Spleen (tissue), 11 donors: Measurements from ENCODE around the gene CD38. TPM values are rescaled to one million over a fixed set of nuclear protein-coding genes. Genes with fewer than 3 reads are reported as not detected.

Experiments used
- DNase-seq: peaks from one replicate; pipeline ENCODE4 v3.0.0-alpha.2; 2020
- H3K27ac ChIP-seq, 8 donors: fragments of 200-600 bp; sonication (generic) in 7 of 8; 1 replicate in 4 of 8; 2 replicates in 4 of 8; pipeline versions ENCODE4 v1.5.0 to v1.8.0; 2016 to 2021; ENCODE audit warnings: inconsistent platforms in 4 of 8, mild to moderate bottlenecking in 4 of 8, moderate library complexity in 1 of 8
- H3K27me3 ChIP-seq, 7 donors: fragments of 200-600 bp; sonication (generic) in 6 of 7; replicated peaks in 1 of 7; 1 replicate in 4 of 7; 2 replicates in 3 of 7; pipeline versions ENCODE4 v1.5.0 to v1.8.0; 2016 to 2021; ENCODE audit warnings: inconsistent platforms in 3 of 7, mild to moderate bottlenecking in 1 of 7
- H3K36me3 ChIP-seq, 6 donors: fragments of 200-600 bp; sonication (generic) in 5 of 6; 1 replicate in 4 of 6; 2 replicates in 2 of 6; pipeline versions ENCODE4 v1.5.0 to v1.8.0; 2016 to 2021; ENCODE audit warnings: inconsistent platforms in 2 of 6
- H3K4me1 ChIP-seq, 6 donors: fragments of 200-600 bp; sonication (generic) in 5 of 6; 1 replicate in 3 of 6; 2 replicates in 3 of 6; pipeline versions ENCODE4 v1.5.0 to v1.8.0; 2016 to 2021; ENCODE audit warnings: inconsistent platforms in 3 of 6
- H3K4me3 ChIP-seq, 8 donors: fragments of 200-600 bp; sonication (generic) in 7 of 8; 1 replicate in 4 of 8; 2 replicates in 4 of 8; pipeline versions ENCODE4 v1.5.0 to v1.8.0; 2016 to 2021; ENCODE audit warnings: inconsistent platforms in 4 of 8, mild to moderate bottlenecking in 4 of 8, moderate library complexity in 2 of 8
- H3K9me3 ChIP-seq, 8 donors: fragments of 200-600 bp; sonication (generic) in 7 of 8; 1 replicate in 4 of 8; 2 replicates in 4 of 8; pipeline versions ENCODE4 v1.5.0 to v1.8.0; 2016 to 2021; ENCODE audit warnings: inconsistent platforms in 4 of 8
- POLR2A ChIP-seq, 3 donors: fragments of 450-650 bp; IDR thresholded peaks; one replicate each; pipeline ENCODE4 v1.5.1; 2017; ENCODE audit warnings: antibody characterized with exemption in 3 of 3, mild to moderate bottlenecking in 1 of 3
- POLR2AphosphoS5 ChIP-seq, 3 donors: sonication (generic); formaldehyde crosslinking; IDR thresholded peaks; one replicate each; pipeline ENCODE4 v1.5.1; 2017; ENCODE audit warnings: antibody characterized with exemption in 3 of 3
- WGBS, 5 donors: extraction: QIAGEN DNeasy Blood & Tissue Kit in 3 of 5; methylation state at CpG; one replicate each; pipeline versions ENCODE4 v1.1.5 to v1.1.7; 2013 to 2018; 5-methylcytosine and 5-hydroxymethylcytosine counted together
- intact Hi-C: fragments of 100-400 bp; cut with DNase I; formaldehyde crosslinking; loops from one replicate; pipeline ENCODE4 v1.15.0; 2023; ENCODE audit warnings: low total_unique reads
- polyA plus RNA-seq, 3 donors: library from polyadenylated mRNA; stranded (reverse); fragments of 200-250 nt; gene quantifications; one replicate each; pipeline ENCODE4 v1.2.1, GENCODE V29; 2013
- total RNA-seq, 7 donors: library from RNA; depleted of rRNA in 3 of 7; stranded (reverse); fragments of >200 nt in 3 of 7; fragmentation: NEBNext Ultra II Directional in 4 of 7; extraction: Animal tissue kit (Norgen Biotek cat#: 25700) in 4 of 7; gene quantifications; one replicate each; pipeline versions ENCODE4 v1.1.0 to v1.2.1, GENCODE V29; 2016 to 2021
- TF ChIP-seq, protein P1 (sequence below), 11 experiments: fragments of 200-600 bp in 7 of 11; fragments of 450-650 bp in 4 of 11; sonication (generic) in 4 of 11; IDR thresholded peaks in 8 of 11; conservative IDR thresholded peaks in 3 of 11; 1 replicate in 7 of 11; 2 replicates in 4 of 11; pipeline versions ENCODE4 v1.4.0 to v1.8.0; 2016 to 2021; ENCODE audit warnings: antibody characterized with exemption in 11 of 11, inconsistent platforms in 4 of 11, mild to moderate bottlenecking in 1 of 11
- donor health status: healthy with polysubstance abuse.
- donor health status: DM: no; HTN: no; CAD: no; lungs with moderate emphysema.
- donor health status: DM: no; HTN: no; CAD: no.
- donor health status: Bipolar disorder and iron deficiency.
- donor health status: healthy.
- donor health status: DM: no; HTN: no; CAD: no.
- donor health status: DM: yes; HTN: yes; CAD: no.

Gene CD38
- total and polyA plus RNA-seq, 10 donors: 4.9 to 92.9 (median 54.4) TPM

DNA sequence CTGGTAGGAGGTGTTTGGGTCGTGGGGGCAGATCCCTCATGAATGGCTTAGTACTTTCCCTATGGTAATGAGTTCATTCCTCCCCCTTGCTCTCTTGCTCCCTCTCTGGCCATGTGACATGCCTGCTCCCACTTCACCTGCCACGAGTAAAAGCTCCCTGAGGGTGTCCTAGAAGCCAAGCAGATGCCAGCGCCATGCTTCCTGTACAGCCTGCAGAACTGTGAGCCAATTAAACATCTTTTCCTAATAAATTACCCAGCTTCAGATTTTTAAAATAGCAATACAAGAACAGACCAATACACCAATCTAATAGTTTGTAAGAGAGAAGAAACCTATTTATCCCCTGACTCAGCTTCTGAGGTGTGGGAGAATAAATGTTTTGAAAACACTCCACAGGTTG lies 99.9 kb downstream of the CD38 start:
- intact Hi-C loops: loop anchor here (5.0 kb wide), 1 partner anchor 146 kb away; no protein-coding TSS in a partner anchor
- H3K27ac ChIP-seq: no peak overlapping the region
- no peaks in the 10 kb centered on the region for H3K36me3 ChIP-seq
- peaks cover 0 to 8% (median 3%) of the 10 kb centered on the region in 8 donors for H3K9me3 ChIP-seq
- H3K4me1 ChIP-seq: peaks cover 0 to 4% (median 0%) of the 10 kb centered on the region in 6 donors
- no peak overlapping the region for H3K4me3 ChIP-seq
- TF ChIP-seq, protein P1, sequence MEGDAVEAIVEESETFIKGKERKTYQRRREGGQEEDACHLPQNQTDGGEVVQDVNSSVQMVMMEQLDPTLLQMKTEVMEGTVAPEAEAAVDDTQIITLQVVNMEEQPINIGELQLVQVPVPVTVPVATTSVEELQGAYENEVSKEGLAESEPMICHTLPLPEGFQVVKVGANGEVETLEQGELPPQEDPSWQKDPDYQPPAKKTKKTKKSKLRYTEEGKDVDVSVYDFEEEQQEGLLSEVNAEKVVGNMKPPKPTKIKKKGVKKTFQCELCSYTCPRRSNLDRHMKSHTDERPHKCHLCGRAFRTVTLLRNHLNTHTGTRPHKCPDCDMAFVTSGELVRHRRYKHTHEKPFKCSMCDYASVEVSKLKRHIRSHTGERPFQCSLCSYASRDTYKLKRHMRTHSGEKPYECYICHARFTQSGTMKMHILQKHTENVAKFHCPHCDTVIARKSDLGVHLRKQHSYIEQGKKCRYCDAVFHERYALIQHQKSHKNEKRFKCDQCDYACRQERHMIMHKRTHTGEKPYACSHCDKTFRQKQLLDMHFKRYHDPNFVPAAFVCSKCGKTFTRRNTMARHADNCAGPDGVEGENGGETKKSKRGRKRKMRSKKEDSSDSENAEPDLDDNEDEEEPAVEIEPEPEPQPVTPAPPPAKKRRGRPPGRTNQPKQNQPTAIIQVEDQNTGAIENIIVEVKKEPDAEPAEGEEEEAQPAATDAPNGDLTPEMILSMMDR (IDR thresholded peaks at IDR 0.05 in 8 of 11, conservative IDR thresholded peaks at IDR 0.05 in 3 of 11): no peak
- TF ChIP-seq POLR2AphosphoS5 (IDR thresholded peaks at IDR 0.05) (no peak), POLR2A (IDR thresholded peaks at IDR 0.05) (no peak)
- DNase-seq: no peak
- WGBS, 5 donors: 83 to 98% (median 95%) methylated on average over 3 of the region's 3 CpGs
- H3K27me3 ChIP-seq: no peaks in the 10 kb centered on the region

DNA sequence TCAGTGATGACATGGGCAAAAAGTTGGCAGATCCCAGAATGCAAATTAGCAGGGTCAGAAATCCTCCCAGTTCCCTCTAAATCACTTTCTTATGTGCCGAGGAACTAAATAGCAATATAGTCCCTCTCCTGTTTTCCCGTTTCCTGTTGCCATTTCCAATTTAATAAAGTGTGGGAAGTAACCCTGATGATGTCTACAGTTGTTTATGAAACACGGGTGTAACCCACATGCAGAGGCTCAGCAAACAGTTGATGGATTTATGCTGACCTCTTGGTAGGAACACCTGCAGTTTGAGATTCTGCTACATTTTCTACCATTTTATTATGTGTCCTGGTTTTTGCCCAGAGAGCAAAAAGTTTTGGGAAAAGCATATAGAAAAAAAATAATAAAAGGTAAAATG lies 103.7 kb downstream of the CD38 start:
- WGBS, 5 donors: 61 to 85% (median 76%) methylated on average over 3 of the region's 3 CpGs
- peaks cover 0 to 8% (median 3%) of the 10 kb centered on the region in 8 donors for H3K9me3 ChIP-seq
- H3K4me3 ChIP-seq: no peak overlapping the region
- intact Hi-C loops: loop anchor here (2.0 kb wide), 1 partner anchor 75 kb away; no protein-coding TSS in a partner anchor
- no peak for DNase-seq
- H3K4me1 ChIP-seq: peaks cover 0 to 4% (median 0%) of the 10 kb centered on the region in 6 donors
- TF ChIP-seq POLR2A (IDR thresholded peaks at IDR 0.05): no peak
- TF ChIP-seq, protein P1 (IDR thresholded peaks at IDR 0.05 in 8 of 11, conservative IDR thresholded peaks at IDR 0.05 in 3 of 11): no peak
- no peak for TF ChIP-seq POLR2AphosphoS5 (IDR thresholded peaks at IDR 0.05)
- H3K36me3 ChIP-seq: no peaks in the 10 kb centered on the region
- no peaks in the 10 kb centered on the region for H3K27me3 ChIP-seq
- no peak overlapping the region for H3K27ac ChIP-seq

- WGBS, 5 donors: 75 to 95% (median 85%) methylated on average over 1 of the region's 1 CpG
- Histone ChIP-seq H3K4me1 (peaks cover 0 to 4% (median 0%) of the 10 kb centered on the region in 6 donors), H3K27me3 (no peaks in the 10 kb centered on the region), H3K27ac (no peak overlapping the region), H3K36me3 (no peaks in the 10 kb centered on the region), H3K4me3 (no peak overlapping the region), H3K9me3 (peaks cover 0 to 7% (median 3%) of the 10 kb centered on the region in 8 donors)
- intact Hi-C loops: loop anchor here (2.0 kb wide), 1 partner anchor 74 kb away; no protein-coding TSS in a partner anchor
- no peak for DNase-seq
- TF ChIP-seq POLR2A (IDR thresholded peaks at IDR 0.05) (no peak), POLR2AphosphoS5 (IDR thresholded peaks at IDR 0.05) (no peak)
- TF ChIP-seq, protein P1 (IDR thresholded peaks at IDR 0.05 in 8 of 11, conservative IDR thresholded peaks at IDR 0.05 in 3 of 11): peak; percentile 56 to 94 (median 82)
Measured at GRCh38 chr4:15882675-15883086, 104.6 kb downstream of the CD38 start.

- H3K4me1 ChIP-seq: peaks cover 0 to 4% (median 0%) of the 10 kb centered on the region in 6 donors
- WGBS, 5 donors: 84 to 86% (median 84%) methylated on average over 4 of the region's 4 CpGs
- intact Hi-C loops: loop anchor here (2.0 kb wide), 1 partner anchor 73 kb away; no protein-coding TSS in a partner anchor
Measured at GRCh38 chr4:15883610-15884243, 105.6 kb downstream of the CD38 start.

More at GRCh38 chr4:15883610-15884243, 105.6 kb downstream of the CD38 start:
- TF ChIP-seq, protein P1 (IDR thresholded peaks at IDR 0.05 in 8 of 11, conservative IDR thresholded peaks at IDR 0.05 in 3 of 11): no peak
- TF ChIP-seq POLR2AphosphoS5 (IDR thresholded peaks at IDR 0.05) (no peak), POLR2A (IDR thresholded peaks at IDR 0.05) (no peak)
- Histone ChIP-seq H3K4me3 (no peak overlapping the region), H3K27me3 (no peaks in the 10 kb centered on the region), H3K36me3 (no peaks in the 10 kb centered on the region), H3K9me3 (no peaks in the 10 kb centered on the region), H3K27ac (no peak overlapping the region)
- no peak for DNase-seq
